Thymus (tissue), 14 donors: ENCODE results near the gene RCAN3. TPM values are rescaled to one million over a fixed set of nuclear protein-coding genes. Genes with fewer than 3 reads are reported as not detected.
"Not testable (repeated sequence)": the region's sequence is repeated elsewhere in the genome, so short reads cannot be mapped to it uniquely, and the experiment has no call there.

ENCODE experiments used
- DNase-seq, 9 donors: peaks; one replicate each; pipeline ENCODE4 v3.0.0-alpha.2; 2013; ENCODE audit warnings: low spot score in 9 of 9, low read depth in 6 of 9, missing footprints in 1 of 9
- H3K27ac ChIP-seq, 2 donors: one replicate each; pipeline ENCODE4 v1.5.1; 2013; ENCODE audit warnings: control low read depth in 1 of 2, low read depth in 1 of 2, low read length in 1 of 2, mild to moderate bottlenecking in 1 of 2, moderate library complexity in 1 of 2
- H3K27me3 ChIP-seq, 2 donors: one replicate each; pipeline ENCODE4 v1.5.1; 2013; ENCODE audit warnings: low read length in 1 of 2; ENCODE audit not compliant: control insufficient read depth in 2 of 2, insufficient read depth in 1 of 2
- H3K36me3 ChIP-seq, 2 donors: one replicate each; pipeline ENCODE4 v1.5.1; 2013; ENCODE audit warnings: low read length in 1 of 2, mild to moderate bottlenecking in 1 of 2, moderate library complexity in 1 of 2; ENCODE audit not compliant: control insufficient read depth in 2 of 2, insufficient read depth in 2 of 2
- H3K4me1 ChIP-seq, 2 donors: one replicate each; pipeline ENCODE4 v1.5.1; 2013; ENCODE audit warnings: low read length in 2 of 2; ENCODE audit not compliant: control insufficient read depth in 2 of 2, insufficient read depth in 2 of 2
- H3K4me3 ChIP-seq, 2 donors: one replicate each; pipeline ENCODE4 v1.5.1; 2013; ENCODE audit warnings: low read length in 2 of 2, control low read depth in 1 of 2, mild to moderate bottlenecking in 1 of 2
- H3K9me3 ChIP-seq, 2 donors: one replicate each; pipeline ENCODE4 v1.5.1; 2013; ENCODE audit warnings: low read length in 1 of 2, mild to moderate bottlenecking in 1 of 2; ENCODE audit not compliant: control insufficient read depth in 2 of 2, insufficient read depth in 1 of 2
- WGBS: extraction: QIAGEN DNeasy Blood & Tissue Kit; methylation state at CpG from one replicate; pipeline ENCODE4 v1.1.7; 2013; 5-methylcytosine and 5-hydroxymethylcytosine counted together
- long read RNA-seq, 10 donors: transcript quantifications; one replicate each; lab custom pipeline, GENCODE V29; 2026
- polyA plus RNA-seq: library from polyadenylated mRNA; stranded (reverse); fragments of 200-250 nt; gene quantifications from one replicate; pipeline ENCODE4 v1.2.3, GENCODE V29; 2013
- total RNA-seq: library from RNA; stranded (reverse); fragments of 120-200 nt; gene quantifications from one replicate; pipeline ENCODE4 v1.2.4, GENCODE V29; 2013
- donor health status: healthy.

RCAN3 gene
- total RNA-seq (13.2 TPM), polyA plus RNA-seq (21.2 TPM)
- long read RNA-seq, donor 1, partial matches to known transcripts = 0 of 1 reads
- long read RNA-seq, donor 1, other reads (novel, unspliced or antisense) = 0 of 1 reads
- long read RNA-seq, donor 2, full-length matches to known transcripts = 6 of 13 reads
- long read RNA-seq, donor 2, partial matches to known transcripts = 7 of 13 reads
- long read RNA-seq, donor 2, other reads (novel, unspliced or antisense) = 0 of 13 reads
- long read RNA-seq, donor 3, full-length matches to known transcripts = 2 of 8 reads
- long read RNA-seq, donor 3, partial matches to known transcripts = 6 of 8 reads
- long read RNA-seq, donor 3, other reads (novel, unspliced or antisense) = 0 of 8 reads
- long read RNA-seq, donor 4, full-length matches to known transcripts = 1 of 12 reads
- long read RNA-seq, donor 4, partial matches to known transcripts = 11 of 12 reads
- long read RNA-seq, donor 4, other reads (novel, unspliced or antisense) = 0 of 12 reads
- long read RNA-seq, donor 5, full-length matches to known transcripts = 6 of 41 reads
- long read RNA-seq, donor 5, partial matches to known transcripts = 35 of 41 reads
- long read RNA-seq, donor 5, other reads (novel, unspliced or antisense) = 0 of 41 reads
- long read RNA-seq, donor 6, full-length matches to known transcripts = 4 of 4 reads
- long read RNA-seq, donor 6, partial matches to known transcripts = 0 of 4 reads
- long read RNA-seq, donor 6, other reads (novel, unspliced or antisense) = 0 of 4 reads
- long read RNA-seq, donor 7, full-length matches to known transcripts = 1 of 1 reads
- long read RNA-seq, donor 7, partial matches to known transcripts = 0 of 1 reads
- long read RNA-seq, donor 7, other reads (novel, unspliced or antisense) = 0 of 1 reads
- long read RNA-seq, donor 8, full-length matches to known transcripts = 4 of 4 reads
- long read RNA-seq, donor 8, partial matches to known transcripts = 0 of 4 reads
- long read RNA-seq, donor 8, other reads (novel, unspliced or antisense) = 0 of 4 reads
- long read RNA-seq, donor 9, full-length matches to known transcripts = 1 of 1 reads
- long read RNA-seq, donor 9, partial matches to known transcripts = 0 of 1 reads
- long read RNA-seq, donor 9, other reads (novel, unspliced or antisense) = 0 of 1 reads
- long read RNA-seq, donor 10, full-length matches to known transcripts = 4 of 4 reads
- long read RNA-seq, donor 10, partial matches to known transcripts = 0 of 4 reads
- long read RNA-seq, donor 10, other reads (novel, unspliced or antisense) = 0 of 4 reads

GRCh38 chr1:24502709-24503058 is at the start of gene RCAN3:
RCAN3 (plus strand) TSS chr1:24502836; CDS start chr1:24514373, 11,537 bp downstream.
- Histone ChIP-seq H3K9me3 (peaks cover 0 to 3% of the 10 kb centered on the region in 2 donors), H3K27ac (peak within 1 kb of the TSS; percentile 87 to 97), H3K4me1 (peaks cover 0 to 39% of the 10 kb centered on the region in 2 donors), H3K4me3 (peak within 1 kb of the TSS; percentile 78 to 83), H3K27me3 (peaks cover 0 to 8% of the 10 kb centered on the region in 2 donors), H3K36me3 (no peaks in the 10 kb centered on the region)
- under 1% methylated on average over 53 of the region's 53 CpGs for WGBS
- peak in 7 of 9 donors; percentile 61 to 91 (median 76) for DNase-seq

- Histone ChIP-seq H3K27ac (no peak overlapping the region), H3K4me3 (no peak overlapping the region), H3K4me1 (no peaks in the 10 kb centered on the region), H3K27me3 (no peaks in the 10 kb centered on the region), H3K9me3 (peaks cover 0 to 1% of the 10 kb centered on the region in 2 donors), H3K36me3 (peaks cover 68 to 72% of the 10 kb centered on the region in 2 donors)
- DNase-seq = no peak
- 95% methylated on average over 8 of the region's 8 CpGs for WGBS
These were observed 49.6 kb upstream of the RCAN3 start for GRCh38 chr1:24452922-24453485.

- peaks cover 0 to 2% of the 10 kb centered on the region in 2 donors for H3K4me1 ChIP-seq
- 94% methylated on average over 5 of the region's 5 CpGs for WGBS
- no peak for DNase-seq
- no peaks in the 10 kb centered on the region for H3K27me3 ChIP-seq
- H3K36me3 ChIP-seq = peaks cover 71 to 75% of the 10 kb centered on the region in 2 donors
- no peaks in the 10 kb centered on the region for H3K9me3 ChIP-seq
- no peak overlapping the region for H3K27ac ChIP-seq
- no peak overlapping the region for H3K4me3 ChIP-seq
These were observed 48.0 kb upstream of the RCAN3 start for GRCh38 chr1:24454673-24455072.

GRCh38 chr1:24455272-24455671 is 47.4 kb upstream of the RCAN3 start:
- WGBS = 98% methylated on average over 5 of the region's 5 CpGs
- Histone ChIP-seq H3K27me3 (no peaks in the 10 kb centered on the region), H3K4me3 (no peak overlapping the region), H3K27ac (no peak overlapping the region), H3K4me1 (peaks cover 0 to 2% of the 10 kb centered on the region in 2 donors), H3K9me3 (no peaks in the 10 kb centered on the region), H3K36me3 (peaks cover 69 to 73% of the 10 kb centered on the region in 2 donors)
- DNase-seq = no peak

- WGBS = 99% methylated on average over 3 of the region's 3 CpGs
- H3K36me3 ChIP-seq = peaks cover 57 to 59% of the 10 kb centered on the region in 2 donors
- no peak overlapping the region for H3K27ac ChIP-seq
- no peaks in the 10 kb centered on the region for H3K9me3 ChIP-seq
- DNase-seq = no peak
- peaks cover 0 to 2% of the 10 kb centered on the region in 2 donors for H3K4me1 ChIP-seq
- H3K4me3 ChIP-seq = no peak overlapping the region
- no peaks in the 10 kb centered on the region for H3K27me3 ChIP-seq
These were observed 44.8 kb upstream of the RCAN3 start for GRCh38 chr1:24457866-24458265.

- no peaks in the 10 kb centered on the region for H3K27me3 ChIP-seq
- WGBS = 89% methylated on average over 6 of the region's 6 CpGs
- DNase-seq = no peak
- peaks cover 0 to 2% of the 10 kb centered on the region in 2 donors for H3K4me1 ChIP-seq
- no peak overlapping the region for H3K27ac ChIP-seq
- no peak overlapping the region for H3K4me3 ChIP-seq
- H3K36me3 ChIP-seq = peaks cover 47% of the 10 kb centered on the region in 2 donors
- no peaks in the 10 kb centered on the region for H3K9me3 ChIP-seq
These were observed 42.9 kb upstream of the RCAN3 start for GRCh38 chr1:24459551-24460266.

- not testable (repeated sequence) for DNase-seq, H3K27ac ChIP-seq, H3K4me1 ChIP-seq, H3K4me3 ChIP-seq, H3K27me3 ChIP-seq, H3K9me3 ChIP-seq
- H3K36me3 ChIP-seq = peaks cover 43 to 45% of the 10 kb centered on the region in 2 donors
- 97% methylated on average over 4 of the region's 4 CpGs for WGBS
These were observed 40.5 kb upstream of the RCAN3 start for GRCh38 chr1:24462128-24462527.
